PC-9 (cell line): ENCODE results near the gene FCSK. TPM values are rescaled to one million over a fixed set of nuclear protein-coding genes. Genes with fewer than 3 reads are reported as not detected.

Experiments
- BruUV-seq: library from RNA; stranded (reverse); fragments of 400-500 nt; replicated peaks from 2 replicates; lab custom pipeline; 2021; lab: Mats Ljungman, UMichigan
- CTCF ChIA-PET: fragments of 300-600 bp; sonication (Branson Sonifier 250); formaldehyde crosslinking; loops from one replicate; lab custom pipeline; 2022; ENCODE audit warnings: antibody characterized with exemption; lab: Charles Lee
- POLR2A ChIA-PET: fragments of 300-600 bp; sonication (Branson Sonifier 250); formaldehyde crosslinking; loops from one replicate; lab custom pipeline; 2022; ENCODE audit warnings: antibody characterized with exemption; ENCODE audit not compliant: unreplicated experiment; lab: Charles Lee
- DNase-seq, 2 experiments: peaks; one replicate each; pipeline versions ENCODE4 v3.0.0 to v3.0.0-alpha.2; 2015 to 2022; ENCODE audit warnings: mixed read lengths in 1 of 2
- H2AFZ ChIP-seq: fragments of 200-600 bp; sonication (generic); 2 replicates; pipeline ENCODE4 v1.8.1; 2017; ENCODE audit warnings: antibody characterized with exemption
- H3F3A ChIP-seq: fragments of 200-600 bp; sonication (generic); 2 replicates; pipeline ENCODE4 v1.8.1; 2017; ENCODE audit warnings: antibody characterized with exemption, mild to moderate bottlenecking, low read depth; ENCODE audit not compliant: insufficient read depth
- H3K27ac ChIP-seq: fragments of 200-600 bp; sonication (generic); 2 replicates; pipeline ENCODE4 v1.6.1; 2016; ENCODE audit warnings: mixed run types
- H3K27me3 ChIP-seq: fragments of 200-600 bp; sonication (generic); 2 replicates; pipeline ENCODE4 v1.6.1; 2016; ENCODE audit warnings: low read depth, mixed run types; ENCODE audit not compliant: insufficient read depth
- H3K36me3 ChIP-seq: fragments of 200-600 bp; sonication (generic); 2 replicates; pipeline ENCODE4 v1.6.1; 2016; ENCODE audit warnings: low read depth, mixed run types
- H3K4me1 ChIP-seq: fragments of 200-600 bp; sonication (generic); replicated peaks from 2 replicates; pipeline ENCODE4 v1.6.1; 2016; ENCODE audit warnings: mixed run types; ENCODE audit not compliant: insufficient read depth
- H3K4me2 ChIP-seq: fragments of 200-600 bp; sonication (generic); 2 replicates; pipeline ENCODE4 v1.6.1; 2017; ENCODE audit warnings: mixed run types
- H3K4me3 ChIP-seq: fragments of 200-600 bp; sonication (generic); 2 replicates; pipeline ENCODE4 v1.6.1; 2016; ENCODE audit warnings: mixed run types
- H3K79me2 ChIP-seq: fragments of 200-600 bp; sonication (generic); 2 replicates; pipeline ENCODE4 v1.6.1; 2017; ENCODE audit warnings: low read depth, mixed run types
- H3K9me2 ChIP-seq: fragments of 200-600 bp; sonication (generic); 2 replicates; pipeline ENCODE4 v1.8.1; 2017; ENCODE audit warnings: mild to moderate bottlenecking; ENCODE audit not compliant: insufficient read depth
- H3K9me3 ChIP-seq: fragments of 200-600 bp; sonication (generic); 2 replicates; pipeline ENCODE4 v1.8.1; 2016; ENCODE audit warnings: low read depth; ENCODE audit not compliant: insufficient read depth
- H4K20me1 ChIP-seq: fragments of 200-600 bp; sonication (generic); 2 replicates; pipeline ENCODE4 v1.8.1; 2017; ENCODE audit not compliant: insufficient read depth
- EZH2 ChIP-seq: fragments of 200-600 bp; sonication (generic); IDR thresholded peaks from 2 replicates; pipeline ENCODE4 v1.8.0; 2017; ENCODE audit warnings: antibody characterized with exemption, low read depth
- intact Hi-C: fragments of 100-400 bp; cut with micrococcal nuclease; formaldehyde crosslinking; loops from one replicate; pipeline ENCODE4 v1.10.0; 2022; ENCODE audit not compliant: unreplicated experiment
- total RNA-seq: library from RNA; stranded (reverse); gene quantifications from 2 replicates; pipeline ENCODE4 v1.2.3, GENCODE V29; 2021
- TF ChIP-seq, protein P1 (sequence below): fragments of 200-600 bp; sonication (generic); conservative IDR thresholded peaks from 2 replicates; pipeline ENCODE4 v1.6.1; 2017; ENCODE audit warnings: mixed run types, antibody characterized with exemption, mild to moderate bottlenecking, moderate library complexity

The FCSK gene
- total RNA-seq, 1 experiment from 2014 or later = 17.0 TPM

DNA sequence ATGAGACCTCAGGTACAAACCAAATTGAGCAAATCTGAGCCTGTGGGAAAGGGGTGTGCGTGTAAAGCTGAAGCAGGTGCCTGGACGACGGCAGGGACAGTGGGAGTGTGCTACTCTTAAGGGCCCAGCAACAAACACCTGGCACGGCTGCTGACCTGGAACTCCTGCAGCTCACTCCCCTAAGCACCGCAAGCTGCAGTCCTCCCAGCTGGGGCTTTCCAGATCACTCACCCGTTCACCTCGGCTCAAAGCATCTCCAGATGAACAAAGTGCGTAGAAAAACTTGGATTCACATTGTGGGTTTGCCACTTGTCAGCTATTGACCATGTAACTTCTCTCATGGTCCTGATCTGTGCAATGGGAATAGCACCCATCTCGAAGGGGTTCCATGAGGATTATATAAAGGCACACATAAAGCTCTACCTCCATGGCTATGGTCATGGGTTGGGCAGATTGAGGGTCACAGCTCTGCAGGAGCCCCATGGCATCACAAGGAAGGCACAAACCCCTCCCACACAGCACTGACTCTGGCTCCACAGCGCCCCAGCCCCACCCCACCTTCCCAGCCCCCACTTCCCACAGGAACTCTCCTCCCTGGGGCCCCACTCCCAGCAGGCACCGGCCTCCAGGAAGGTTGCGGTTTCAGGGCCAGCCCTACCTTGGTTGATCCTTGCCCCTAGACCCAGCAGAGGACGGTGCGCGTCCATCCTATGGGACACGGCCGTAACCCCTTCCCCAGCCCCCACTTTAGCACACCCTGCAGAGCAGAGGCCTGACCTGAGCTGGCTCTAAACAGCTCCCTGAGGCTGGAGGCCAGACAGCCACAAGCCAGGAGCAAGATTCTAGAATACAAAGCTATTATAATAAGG, 37.4 kb upstream of the FCSK start:
- Histone ChIP-seq H3F3A (peaks cover 6% of the 10 kb centered on the region; the same call in 1 of the 2 replicates), H3K9me3 (no peaks in the 10 kb centered on the region), H3K79me2 (no peaks in the 10 kb centered on the region), H3K27me3 (no peaks in the 10 kb centered on the region), H3K27ac (no peak overlapping the region), H3K4me2 (no peak overlapping the region), H2AFZ (no peak overlapping the region), H3K9me2 (no peaks in the 10 kb centered on the region), H3K4me1 (peaks cover 2% of the 10 kb centered on the region), H3K36me3 (no peaks in the 10 kb centered on the region), H3K4me3 (no peak overlapping the region), H4K20me1 (no peaks in the 10 kb centered on the region)
- no TSS peak for BruUV-seq
- CTCF ChIA-PET = no interaction called here
- POLR2A ChIA-PET = no interaction called here
- no peak for DNase-seq
- no peak for TF ChIP-seq EZH2
- TF ChIP-seq, protein P1, sequence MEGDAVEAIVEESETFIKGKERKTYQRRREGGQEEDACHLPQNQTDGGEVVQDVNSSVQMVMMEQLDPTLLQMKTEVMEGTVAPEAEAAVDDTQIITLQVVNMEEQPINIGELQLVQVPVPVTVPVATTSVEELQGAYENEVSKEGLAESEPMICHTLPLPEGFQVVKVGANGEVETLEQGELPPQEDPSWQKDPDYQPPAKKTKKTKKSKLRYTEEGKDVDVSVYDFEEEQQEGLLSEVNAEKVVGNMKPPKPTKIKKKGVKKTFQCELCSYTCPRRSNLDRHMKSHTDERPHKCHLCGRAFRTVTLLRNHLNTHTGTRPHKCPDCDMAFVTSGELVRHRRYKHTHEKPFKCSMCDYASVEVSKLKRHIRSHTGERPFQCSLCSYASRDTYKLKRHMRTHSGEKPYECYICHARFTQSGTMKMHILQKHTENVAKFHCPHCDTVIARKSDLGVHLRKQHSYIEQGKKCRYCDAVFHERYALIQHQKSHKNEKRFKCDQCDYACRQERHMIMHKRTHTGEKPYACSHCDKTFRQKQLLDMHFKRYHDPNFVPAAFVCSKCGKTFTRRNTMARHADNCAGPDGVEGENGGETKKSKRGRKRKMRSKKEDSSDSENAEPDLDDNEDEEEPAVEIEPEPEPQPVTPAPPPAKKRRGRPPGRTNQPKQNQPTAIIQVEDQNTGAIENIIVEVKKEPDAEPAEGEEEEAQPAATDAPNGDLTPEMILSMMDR = no peak
- intact Hi-C loops = no loop called here

DNA sequence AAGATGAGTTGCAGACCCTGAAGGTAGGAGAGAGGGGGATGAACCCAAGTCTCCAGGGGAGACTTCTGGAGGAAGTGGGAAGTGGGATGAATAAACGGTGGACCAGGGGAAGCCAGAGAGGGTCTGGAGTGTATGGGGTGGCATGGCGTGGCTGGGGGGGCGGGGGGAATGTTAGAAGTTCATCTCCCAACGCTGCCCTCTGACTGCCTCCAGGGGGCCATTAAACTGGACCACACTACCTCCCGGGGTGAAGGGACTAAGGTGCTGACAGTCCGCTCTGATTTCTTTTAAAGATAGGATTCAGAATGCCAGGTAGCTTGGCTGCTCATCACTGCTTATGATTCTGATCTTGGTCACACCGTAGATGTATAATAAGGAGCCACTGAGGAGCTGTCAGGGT, 36.7 kb upstream of the FCSK start:
- BruUV-seq = no TSS peak
- intact Hi-C loops = no loop called here
- H3K4me2 ChIP-seq = no peak overlapping the region
- peaks cover 8% of the 10 kb centered on the region; the same call in 1 of the 2 replicates for H3F3A ChIP-seq
- ChIA-PET CTCF (no interaction called here), POLR2A (interaction anchor here (0.6 kb wide), 1 partner anchor 15 kb away, joined by 3 read pairs; no protein-coding TSS in a partner anchor)
- no peaks in the 10 kb centered on the region for H3K9me2 ChIP-seq
- H3K27ac ChIP-seq = no peak overlapping the region
- no peak overlapping the region for H2AFZ ChIP-seq
- peaks cover 8% of the 10 kb centered on the region for H3K4me1 ChIP-seq
- H3K4me3 ChIP-seq = no peak overlapping the region
- H3K27me3 ChIP-seq = no peaks in the 10 kb centered on the region
- no peak for TF ChIP-seq EZH2
- TF ChIP-seq, protein P1 = no peak
- H3K79me2 ChIP-seq = no peaks in the 10 kb centered on the region
- H4K20me1 ChIP-seq = no peaks in the 10 kb centered on the region
- H3K36me3 ChIP-seq = no peaks in the 10 kb centered on the region
- H3K9me3 ChIP-seq = no peaks in the 10 kb centered on the region
- no peak for DNase-seq

DNA sequence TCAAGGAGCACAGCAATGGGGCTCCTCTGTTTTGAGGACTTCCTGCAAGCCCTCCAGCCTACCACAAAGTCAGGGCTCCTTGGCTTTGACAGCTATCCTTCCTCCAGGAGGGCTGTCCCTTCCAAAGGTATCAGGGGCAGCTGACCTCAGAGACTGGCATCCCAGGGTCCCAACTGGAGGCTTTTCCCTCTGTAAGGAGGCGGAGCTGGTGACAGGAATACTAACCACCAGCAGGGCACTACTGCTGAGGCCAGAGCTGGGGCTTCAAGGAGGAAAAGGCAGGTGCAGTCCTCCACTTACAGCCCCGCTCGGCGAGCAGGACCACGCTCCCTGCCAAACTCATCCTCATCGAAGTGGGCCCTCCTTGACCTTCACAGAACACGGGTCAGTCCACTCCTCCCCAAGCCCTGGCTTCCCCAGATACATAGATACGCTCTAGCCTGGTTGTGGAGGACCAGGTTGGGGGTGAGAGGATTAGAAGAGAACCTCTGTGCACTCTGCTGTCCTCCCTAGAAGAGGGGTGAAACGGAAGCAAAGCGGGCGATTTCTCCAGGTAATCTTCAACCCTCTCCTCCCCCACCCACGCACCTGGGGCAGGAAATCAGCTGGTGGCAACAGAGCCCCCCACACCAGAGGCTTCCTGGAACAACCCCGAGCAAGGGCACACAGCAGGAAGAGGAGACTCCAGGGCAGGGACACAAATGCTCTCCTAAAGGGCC, 36.0 kb upstream of the FCSK start:
- H3K4me1 ChIP-seq = peaks cover 16% of the 10 kb centered on the region
- no peaks in the 10 kb centered on the region for H3K27me3 ChIP-seq
- no peak overlapping the region for H2AFZ ChIP-seq
- ChIA-PET POLR2A (interaction anchor here (0.6 kb wide), 1 partner anchor 15 kb away, joined by 3 read pairs; no protein-coding TSS in a partner anchor), CTCF (no interaction called here)
- peaks cover 16% of the 10 kb centered on the region; the same call in 1 of the 2 replicates for H3F3A ChIP-seq
- H3K27ac ChIP-seq = no peak overlapping the region
- H3K36me3 ChIP-seq = no peaks in the 10 kb centered on the region
- no TSS peak for BruUV-seq
- no peak for TF ChIP-seq EZH2
- TF ChIP-seq, protein P1 = no peak
- H3K79me2 ChIP-seq = no peaks in the 10 kb centered on the region
- no peak overlapping the region for H3K4me2 ChIP-seq
- no peaks in the 10 kb centered on the region for H3K9me3 ChIP-seq
- no peaks in the 10 kb centered on the region for H3K9me2 ChIP-seq
- H4K20me1 ChIP-seq = no peaks in the 10 kb centered on the region
- H3K4me3 ChIP-seq = no peak overlapping the region
- DNase-seq = no peak
- intact Hi-C loops = no loop called here
